Measurements from ENCODE around the gene TPCN2. TPM values are rescaled to one million over a fixed set of nuclear protein-coding genes. Genes with fewer than 3 reads are reported as not detected.

Gene TPCN2
- total and polyA plus RNA-seq, 2 of the 4 experiments (the other 2 are of a cell fraction): 3.4 to 8.0 TPM

GRCh38 chr11:69018924-69019323 is 29.8 kb upstream of the TPCN2 start:
- Histone ChIP-seq H2AK5ac (ENCODE audit: low read depth, low read length) (no peak overlapping the region; the same call in 1 of the 2 replicates), H4K20me1 (ENCODE audit: insufficient read depth, low read length) (no peaks in the 10 kb centered on the region), H3K27ac (ENCODE audit: insufficient read depth, low read length) (no peak overlapping the region), H3K56ac (ENCODE audit: extremely low read depth, insufficient read depth, low read length) (no peak overlapping the region), H4K8ac (ENCODE audit: low read depth in 2 of 2, low read length in 2 of 2) (no peak overlapping the region), H3K9me3 (ENCODE audit: control insufficient read depth, insufficient read depth, low read length) (no peaks in the 10 kb centered on the region), H3K4me2 (ENCODE audit: low read depth, low read length) (no peak overlapping the region), H3K14ac (replicated peaks; ENCODE audit: low read depth, low read length) (no peak overlapping the region), H3K23ac (ENCODE audit: low read depth, low read length) (no peak overlapping the region), H2BK20ac (ENCODE audit: low read depth, low read length) (no peak overlapping the region), H2AFZ (replicated peaks; ENCODE audit: low read length, poor library complexity) (no peak overlapping the region), H2BK15ac (ENCODE audit: low read depth, low read length) (no peak overlapping the region), H3K18ac (ENCODE audit: low read depth, low read length) (no peak overlapping the region), H4K5ac (ENCODE audit: low read depth, low read length) (no peak overlapping the region), H2BK5ac (ENCODE audit: low read depth, low read length, poor library complexity, severe bottlenecking) (no peak overlapping the region), H3K4ac (ENCODE audit: low read depth, low read length) (no peak overlapping the region), H3K9ac (ENCODE audit: low read depth, low read length) (no peak overlapping the region), H2AK9ac (replicated peaks; ENCODE audit: low read depth, low read length, poor library complexity) (no peak overlapping the region), H3K36me3 (ENCODE audit: control insufficient read depth, insufficient read depth, low read length) (no peaks in the 10 kb centered on the region), H4K91ac (ENCODE audit: insufficient read depth, low read depth, low read length) (no peak overlapping the region), H3K27me3 (ENCODE audit: control insufficient read depth, insufficient read depth, low read length) (no peaks in the 10 kb centered on the region), H3K4me1 (ENCODE audit: control insufficient read depth, insufficient read depth, low read length) (peaks cover 14% of the 10 kb centered on the region), H3K9me1 (ENCODE audit: insufficient read depth, low read length) (no peaks in the 10 kb centered on the region), H3K79me1 (ENCODE audit: low read depth in 1 of 2, low read length in 2 of 2) (no peaks in the 10 kb centered on the region; a peak in 1 of 4 replicates), H2BK120ac (ENCODE audit: low read depth, low read length) (no peak overlapping the region), H3K4me3 (ENCODE audit: insufficient read depth, low read depth, low read length) (no peak overlapping the region)
- 0 out of 2 replicates have a peak, but pooled peaks have one; percentile 3 for TF ChIP-seq CTCF (conservative IDR thresholded peaks at IDR 0.05; ENCODE audit: low read depth, low read length)
- TF ChIP-seq CEBPB (IDR thresholded peaks at IDR 0.05; ENCODE audit: low read depth, low read length): no peak
- ATAC-seq (ENCODE audit: low read depth): no peak
- BruUV-seq (replicated peaks): no TSS peak
- intact Hi-C loops (cut with micrococcal nuclease) (no loop called here), in situ Hi-C loops (cut with MboI; ENCODE audit: low sequenced_read_pairs) (no loop called here), dilution Hi-C loops (cut with HindIII; ENCODE audit: low sequenced_read_pairs, unreplicated experiment) (no loop called here)
- ChIA-PET CTCF (no interaction called here), POLR2A (ENCODE audit: unreplicated experiment) (no interaction called here)
- WGBS, 2 experiments (ENCODE audit: extremely low coverage in 2 of 2, insufficient read length in 1 of 2): 80% methylated on average over 1 of the region's 13 CpGs; no CpG with 5 or more reads in 1 of the 2 experiments
- peak; percentile 71 for DNase-seq

Measured in IMR-90 (cell line).